GM21515 (cell line): ENCODE data around the gene SLC35E3.

Source experiments
- ATAC-seq: cut with Tn5 transposase; IDR thresholded peaks from one replicate; pipeline ENCODE4 v1.9.1; 2021; ENCODE audit not compliant: unreplicated experiment

The SLC35E3 gene

DNA sequence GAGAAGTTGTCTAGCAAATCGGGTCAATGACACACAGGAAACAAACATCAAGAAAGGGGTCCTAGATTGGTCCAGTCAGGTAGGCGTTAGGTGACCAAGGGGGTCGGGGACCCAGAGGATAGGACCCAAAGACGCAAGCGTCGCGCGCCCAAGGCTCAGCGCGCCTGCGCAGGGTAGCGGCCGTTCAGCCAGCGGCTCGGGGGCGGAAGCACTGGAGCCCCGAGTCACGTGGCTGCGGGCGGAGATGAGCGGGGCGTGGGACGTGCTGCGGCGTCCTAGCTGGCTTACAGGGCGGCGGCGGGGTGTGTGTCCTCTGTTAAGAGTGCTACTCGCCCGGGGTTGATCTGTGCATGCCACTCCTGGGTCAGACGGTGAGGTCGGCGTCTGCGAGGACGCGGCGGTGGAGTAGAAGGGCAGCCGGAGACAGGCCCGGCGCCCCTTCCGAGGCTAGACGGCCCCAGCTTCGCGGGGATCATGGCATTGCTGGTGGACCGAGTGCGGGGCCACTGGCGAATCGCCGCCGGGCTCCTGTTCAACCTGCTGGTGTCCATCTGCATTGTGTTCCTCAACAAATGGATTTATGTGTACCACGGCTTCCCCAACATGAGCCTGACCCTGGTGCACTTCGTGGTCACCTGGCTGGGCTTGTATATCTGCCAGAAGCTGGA, at the start of gene SLC35E3:
Gene SLC35E3 (plus strand): TSS at position 273 of the 668 bp plus-strand sequence. CDS start 202 bp downstream, at position 475.
- ATAC-seq, result peak; percentile 98

DNA sequence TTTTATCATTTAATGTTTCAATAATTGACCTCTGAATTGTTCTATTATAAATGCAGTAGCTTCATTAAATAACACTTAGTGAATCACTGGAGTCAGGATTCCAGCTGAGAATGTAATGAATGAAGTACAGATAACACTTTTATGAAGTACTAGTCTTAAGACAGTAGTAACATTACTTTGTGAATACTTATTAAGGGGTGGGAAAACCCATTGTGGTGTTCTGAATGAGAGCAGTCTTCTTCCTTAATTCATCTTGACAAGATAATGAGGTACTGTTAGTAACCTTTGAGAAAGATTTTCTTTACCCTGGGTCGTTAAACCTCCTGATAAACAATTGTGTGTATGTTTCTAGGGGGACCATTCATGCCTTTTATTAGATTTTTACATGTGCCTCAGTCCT, 46.5 kb upstream of the SLC35E3 start:
- no peak for ATAC-seq

GRCh38 chr12:68727776-68728175, 18.2 kb upstream of the SLC35E3 start:
- no peak for ATAC-seq

GRCh38 chr12:68733661-68734071, 12.3 kb upstream of the SLC35E3 start:
- no peak for ATAC-seq

DNA sequence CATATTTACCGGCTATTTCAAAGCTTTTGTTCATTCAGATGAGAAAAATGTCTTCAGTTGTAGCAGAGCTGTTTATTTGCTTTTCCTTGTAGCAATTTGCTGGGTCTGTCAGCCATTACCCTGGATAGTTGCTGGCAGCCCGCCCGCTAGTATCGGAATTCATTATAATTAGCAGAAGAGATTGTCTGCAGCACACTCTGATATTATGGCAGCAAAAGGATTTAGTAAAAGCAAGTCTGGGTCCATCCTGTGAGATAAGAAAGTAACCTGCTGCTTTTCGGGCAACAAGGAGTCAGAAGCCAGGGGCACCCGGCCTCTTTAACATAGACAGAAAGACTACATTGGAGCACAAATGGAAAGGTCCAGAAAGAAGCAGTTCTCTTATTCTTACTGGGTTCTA, 6.1 kb upstream of the SLC35E3 start:
- ATAC-seq, result no peak

DNA sequence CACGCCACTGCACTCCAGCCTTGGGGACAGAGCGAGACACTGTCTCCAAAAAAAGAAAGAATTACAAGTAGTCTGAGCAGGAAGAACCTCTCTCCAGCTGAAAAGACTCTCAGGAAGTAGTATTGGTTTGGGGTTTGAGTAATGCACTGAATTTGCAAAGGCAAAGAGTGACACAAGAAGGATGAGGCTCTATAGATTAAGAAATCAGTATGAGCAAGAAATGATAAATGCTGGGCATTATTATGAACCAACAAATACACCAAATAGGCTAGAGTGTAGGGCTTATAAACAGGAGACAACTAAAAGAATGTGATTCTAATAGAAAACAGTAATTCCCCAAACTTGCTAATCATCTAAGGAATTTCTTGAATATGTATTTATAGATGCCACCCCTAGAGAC, 2.6 kb upstream of the SLC35E3 start:
- ATAC-seq, result no peak

DNA sequence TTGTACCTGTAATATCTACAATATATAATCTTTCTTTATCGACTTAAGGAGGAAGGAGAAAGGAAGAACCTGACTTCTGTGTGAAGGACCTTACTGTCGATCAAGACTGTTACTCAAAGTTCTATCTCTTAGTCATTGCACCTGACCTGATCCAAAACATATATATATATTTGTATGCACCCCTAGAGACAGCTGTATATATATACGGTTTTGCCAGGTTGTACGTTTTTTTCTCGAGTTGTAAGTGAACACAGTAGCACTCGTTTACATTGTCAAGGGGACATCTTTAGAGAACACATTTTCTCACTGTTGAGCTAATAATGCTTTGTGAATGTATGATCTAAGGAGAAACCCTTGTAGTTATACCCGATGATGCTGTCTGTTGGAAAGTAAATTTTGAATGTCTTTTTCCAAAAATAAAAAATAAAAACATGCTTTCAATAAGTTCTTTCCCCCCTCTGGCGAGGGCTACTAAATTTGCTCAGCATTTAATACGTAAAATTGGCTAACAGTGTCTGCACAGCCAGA, 536 bp upstream of the SLC35E3 start:
- no peak for ATAC-seq

DNA sequence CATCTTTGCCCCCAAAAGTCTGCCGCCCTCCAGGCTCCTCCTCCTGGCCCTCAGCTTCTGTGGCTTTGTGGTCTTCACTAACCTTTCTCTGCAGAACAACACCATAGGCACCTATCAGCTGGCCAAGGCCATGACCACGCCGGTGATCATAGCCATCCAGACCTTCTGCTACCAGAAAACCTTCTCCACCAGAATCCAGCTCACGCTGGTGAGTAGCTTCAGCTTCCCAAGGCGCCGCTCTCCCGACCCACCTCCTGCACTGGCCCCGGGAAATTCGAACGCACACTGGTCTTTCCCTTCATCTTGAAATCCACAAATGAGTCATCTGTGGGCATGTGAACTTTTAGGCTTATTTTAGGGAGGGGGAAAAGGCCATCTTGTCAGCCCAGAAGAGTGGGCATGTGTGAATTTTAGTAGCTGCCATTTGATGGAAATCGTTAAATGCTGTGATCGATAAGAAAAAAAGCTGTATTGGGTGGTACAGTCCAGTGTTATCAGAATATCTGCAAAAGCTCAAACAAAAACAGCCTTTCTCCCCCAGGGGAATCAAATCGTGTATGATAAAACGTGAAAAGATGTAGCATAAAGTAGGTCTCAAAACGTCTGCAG, 700 bp downstream of the SLC35E3 start:
- peak; percentile 26 for ATAC-seq

- no peak for ATAC-seq
Observed at GRCh38 chr12:68749443-68749842, 3.5 kb downstream of the SLC35E3 start.

DNA sequence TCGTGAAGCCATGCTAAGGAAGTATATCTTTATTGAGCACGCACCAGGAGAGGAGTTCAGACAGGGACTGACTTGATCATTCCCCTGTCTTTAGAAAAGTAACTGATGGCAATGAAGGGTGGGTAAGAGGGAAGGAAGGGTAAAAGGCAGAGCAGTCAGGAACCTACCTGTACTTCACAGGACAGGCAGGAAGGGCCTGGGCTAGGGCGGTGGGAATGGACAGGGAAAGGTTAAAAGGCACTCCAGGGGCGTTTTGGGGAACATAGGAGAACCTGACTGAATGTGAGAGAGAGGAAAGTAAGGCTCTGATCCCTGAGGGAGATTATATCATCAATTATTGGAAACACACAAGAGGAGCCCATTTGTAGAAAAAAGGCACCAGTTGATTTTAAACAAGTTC, 3.9 kb downstream of the SLC35E3 start:
- ATAC-seq, result no peak

GRCh38 chr12:68750506-68750905, 4.5 kb downstream of the SLC35E3 start:
- no peak for ATAC-seq

DNA sequence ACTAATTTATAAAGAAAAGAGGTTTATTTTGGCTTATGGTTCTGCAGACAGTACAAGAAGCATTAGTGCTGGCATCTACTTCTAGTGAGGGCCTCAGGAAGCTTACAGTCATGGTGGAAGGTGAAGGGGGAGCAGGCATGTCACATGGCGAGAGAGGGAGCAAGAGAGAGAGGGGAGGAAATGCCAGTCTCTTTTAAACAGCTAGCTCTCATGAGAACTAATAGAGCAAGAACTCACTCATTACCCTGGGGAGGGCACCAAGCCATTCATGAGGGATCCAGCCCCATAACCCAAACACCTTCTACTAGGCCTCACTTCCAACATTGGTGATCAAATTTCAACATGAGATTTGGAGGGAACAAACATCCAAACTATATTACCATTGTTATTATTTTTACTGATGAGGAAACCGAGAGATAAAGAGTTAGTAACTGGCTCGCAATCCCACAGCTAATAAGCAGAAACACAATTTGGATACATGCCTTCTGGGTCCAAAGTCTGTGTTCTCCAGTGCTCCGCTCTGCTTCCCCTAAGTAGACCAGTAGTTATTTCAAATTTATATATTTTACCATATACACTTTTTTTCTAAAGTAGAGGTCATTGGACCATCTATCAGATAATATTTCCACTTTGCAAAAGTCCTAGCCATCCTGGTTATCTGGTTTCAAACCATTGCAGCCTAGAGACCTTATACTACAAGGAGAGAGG, 9.7 kb downstream of the SLC35E3 start:
- no peak for ATAC-seq

- ATAC-seq, result no peak
Observed at GRCh38 chr12:68759852-68760251, 13.9 kb downstream of the SLC35E3 start.

DNA sequence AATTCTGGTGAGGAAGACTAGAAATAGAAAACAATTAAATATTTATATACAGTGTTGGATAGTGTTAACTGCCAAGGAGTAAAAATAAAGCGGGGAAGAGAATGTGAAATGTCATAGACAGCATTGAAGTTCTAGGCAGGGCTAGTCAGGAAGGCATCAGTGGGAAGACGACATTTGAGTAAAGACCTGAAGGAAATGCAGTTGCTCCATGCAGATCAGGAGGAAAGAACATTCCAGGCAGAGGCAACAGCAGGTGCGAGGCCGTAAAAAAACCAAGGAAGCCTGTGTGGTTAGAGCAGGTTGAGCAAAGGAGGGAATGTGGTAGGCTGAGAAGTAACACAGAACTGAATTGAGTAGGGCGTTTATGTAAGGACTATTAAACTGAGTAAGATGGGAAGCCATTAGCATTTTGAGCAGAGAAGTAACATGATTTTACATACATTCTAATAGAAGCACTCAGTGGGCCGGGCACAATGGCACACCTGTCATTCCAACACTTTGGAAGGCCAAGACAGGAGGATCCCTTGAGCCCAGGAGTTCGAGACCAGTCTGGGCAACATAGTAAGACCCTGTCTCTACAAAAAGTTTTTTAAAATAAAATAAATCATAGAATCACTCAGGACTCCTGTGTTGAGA, 14.9 kb downstream of the SLC35E3 start:
- no peak for ATAC-seq

DNA sequence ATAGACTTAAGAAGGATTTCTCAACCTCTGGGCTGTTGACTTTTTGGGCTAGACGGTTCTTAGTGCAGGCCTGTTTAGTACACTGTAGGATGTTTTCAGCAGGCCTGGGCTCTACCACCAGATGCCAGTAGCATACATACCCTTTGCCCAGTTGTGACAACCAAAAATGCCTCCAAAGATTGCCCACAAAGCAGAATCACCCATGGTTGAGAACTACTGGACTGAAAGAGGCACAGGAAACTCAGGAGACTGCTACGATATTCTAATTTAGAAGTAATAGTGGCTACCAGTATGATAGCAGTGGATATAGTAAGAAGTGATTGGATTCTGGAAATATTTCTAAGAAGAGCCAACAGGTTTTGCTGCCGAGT, 15.5 kb downstream of the SLC35E3 start:
- ATAC-seq, result no peak

DNA sequence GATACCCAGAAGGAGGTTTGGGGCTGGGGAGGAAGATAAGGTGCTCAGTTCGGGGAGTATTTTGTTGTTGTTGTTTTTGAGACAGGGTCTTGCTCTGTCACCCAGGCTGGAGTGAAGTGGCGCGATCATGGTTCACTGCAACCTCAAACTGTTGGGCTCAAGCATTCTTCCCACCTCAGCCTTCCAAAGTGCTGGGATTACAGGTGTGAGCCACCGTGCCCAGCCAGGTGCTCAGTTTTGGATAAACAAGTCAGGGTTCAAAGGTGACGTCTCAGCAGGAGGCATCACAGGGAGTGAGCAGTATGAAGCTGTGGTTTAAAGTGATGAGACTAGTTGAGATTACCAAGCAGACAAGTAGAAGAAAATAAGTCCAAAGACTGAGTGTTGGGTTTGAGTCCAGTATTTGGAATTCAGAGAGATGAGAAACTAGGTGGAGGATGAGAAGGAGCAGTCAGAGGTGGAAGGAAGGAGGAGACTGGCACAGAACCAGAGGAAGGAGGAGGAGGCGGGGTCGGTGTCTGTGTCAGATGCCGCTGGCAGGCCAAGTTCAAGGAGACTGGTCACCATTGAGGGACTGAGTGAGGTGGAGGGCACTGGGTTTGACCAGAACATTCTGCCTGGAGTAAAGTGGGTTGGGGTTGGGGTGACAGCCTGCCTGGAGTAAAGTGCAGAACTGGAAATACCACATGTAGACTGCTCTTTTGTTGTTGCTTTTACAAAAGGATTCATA, 16.1 kb downstream of the SLC35E3 start:
- ATAC-seq, result no peak

DNA sequence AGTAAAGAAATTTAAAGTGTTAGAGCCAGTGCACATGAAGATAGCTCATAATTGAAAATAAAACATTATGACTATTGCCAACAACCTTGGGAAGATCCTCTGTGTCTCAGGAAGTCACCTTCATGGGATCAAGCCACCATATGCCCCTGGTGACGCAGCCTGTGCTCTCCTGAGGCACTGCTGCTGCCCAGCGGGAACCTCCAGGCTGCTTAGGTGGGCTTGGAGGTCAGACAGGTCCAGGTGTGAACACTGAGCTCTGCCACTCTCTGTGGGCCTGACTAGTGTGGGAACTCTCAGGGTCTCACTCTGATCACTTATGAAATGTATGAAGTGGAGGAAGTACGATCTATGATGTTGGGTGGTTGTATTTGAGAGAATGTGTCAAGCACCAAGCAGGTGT, 16.7 kb downstream of the SLC35E3 start:
- no peak for ATAC-seq

GRCh38 chr12:68765696-68766095, 19.7 kb downstream of the SLC35E3 start:
- ATAC-seq, result no peak

DNA sequence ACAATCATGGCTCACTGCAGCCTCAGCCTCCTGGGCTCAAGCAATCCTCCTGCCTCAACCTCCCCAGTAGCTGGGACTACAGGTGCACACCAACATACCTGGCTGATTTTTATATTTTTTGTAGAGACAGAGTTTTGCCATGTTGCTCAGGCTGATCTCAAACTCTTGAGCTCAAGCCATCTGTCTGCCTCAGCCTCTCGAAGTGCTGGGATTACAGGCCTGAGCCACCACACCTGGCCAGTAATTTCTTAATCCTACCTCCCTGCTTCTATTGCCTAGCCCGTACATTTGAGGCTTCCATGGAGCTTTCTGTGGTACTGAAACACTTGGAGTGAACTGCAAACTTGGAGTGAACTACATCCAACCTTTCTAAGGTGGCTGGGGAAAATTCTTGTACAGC, 20.7 kb downstream of the SLC35E3 start:
- ATAC-seq, result no peak

GRCh38 chr12:68767191-68767590, 21.2 kb downstream of the SLC35E3 start:
- no peak for ATAC-seq

- ATAC-seq, result no peak
Observed at GRCh38 chr12:68768431-68768939, 22.5 kb downstream of the SLC35E3 start.
